ENCODE measurements around the gene PACSIN3. TPM values are rescaled to one million over a fixed set of nuclear protein-coding genes. Genes with fewer than 3 reads are reported as not detected.
"Not testable (repeated sequence)": the region's sequence is repeated elsewhere in the genome, so short reads cannot be mapped to it uniquely, and the experiment has no call there.

Gene PACSIN3
- total and polyA plus RNA-seq, 12 donors, result 49.4 to 211 (median 100) TPM

GRCh38 chr11:47213950-47214565 lies 27.8 kb upstream of the PACSIN3 start:
- H3K9me3 ChIP-seq (replicated peaks in 1 of 3), result no peaks in the 10 kb centered on the region
- TF ChIP-seq CTCF (IDR thresholded peaks at IDR 0.05) (no peak), POLR2A (IDR thresholded peaks at IDR 0.05) (peak; percentile 53 to 80)
- intact Hi-C loops (cut with DNase I), result no loop called here
- H3K4me3 ChIP-seq, result peak overlapping the region in 3 of 4 donors; percentile 28 to 66 (median 44)
- H3K36me3 ChIP-seq (replicated peaks in 1 of 2), result peaks cover 0 to 8% of the 10 kb centered on the region in 2 donors
- H3K27ac ChIP-seq, result peak overlapping the region; percentile 91 to 95 (median 93)
- peaks cover 27% of the 10 kb centered on the region in 2 donors for H3K4me1 ChIP-seq (replicated peaks in 1 of 2)
- peak; percentile 93 to 98 (median 97) for DNase-seq
- H3K27me3 ChIP-seq, result no peaks in the 10 kb centered on the region
- 4 to 16% (median 5%) methylated on average over 10 to 20 of the region's 20 CpGs for WGBS, 4 donors

GRCh38 chr11:47212938-47213337 lies 26.7 kb upstream of the PACSIN3 start:
- H3K27ac ChIP-seq, result no peak overlapping the region
- 90 to 94% (median 93%) methylated on average over 9 to 12 of the region's 12 CpGs for WGBS, 4 donors
- TF ChIP-seq POLR2A (IDR thresholded peaks at IDR 0.05) (no peak), CTCF (IDR thresholded peaks at IDR 0.05) (no peak)
- H3K9me3 ChIP-seq (replicated peaks in 1 of 3), result no peaks in the 10 kb centered on the region
- H3K36me3 ChIP-seq (replicated peaks in 1 of 2), result peaks cover 0 to 3% of the 10 kb centered on the region in 2 donors
- H3K4me1 ChIP-seq (replicated peaks in 1 of 2), result peaks cover 27% of the 10 kb centered on the region in 2 donors
- H3K27me3 ChIP-seq, result no peaks in the 10 kb centered on the region
- H3K4me3 ChIP-seq, result no peak overlapping the region
- DNase-seq, result no peak
- intact Hi-C loops (cut with DNase I), result no loop called here

GRCh38 chr11:47208628-47209027 lies 22.4 kb upstream of the PACSIN3 start:
- WGBS, 4 donors, result 49 to 70% (median 56%) methylated on average over 5 of the region's 5 CpGs
- peaks cover 2% of the 10 kb centered on the region in 2 donors for H3K4me1 ChIP-seq (replicated peaks in 1 of 2)
- peak overlapping the region in 1 of 5 donors; percentile 10 for H3K27ac ChIP-seq
- no peak for TF ChIP-seq CTCF (IDR thresholded peaks at IDR 0.05)
- no peak for TF ChIP-seq POLR2A (IDR thresholded peaks at IDR 0.05)
- no peak overlapping the region for H3K4me3 ChIP-seq
- no peaks in the 10 kb centered on the region for H3K9me3 ChIP-seq (replicated peaks in 1 of 3)
- peak in 1 of 7 donors; percentile 30 for DNase-seq
- no peaks in the 10 kb centered on the region for H3K27me3 ChIP-seq
- no peaks in the 10 kb centered on the region for H3K36me3 ChIP-seq (replicated peaks in 1 of 2)
- intact Hi-C loops (cut with DNase I), result no loop called here

GRCh38 chr11:47208008-47208552 lies 21.8 kb upstream of the PACSIN3 start:
- H3K27me3 ChIP-seq; intact Hi-C loops (cut with DNase I); DNase-seq; H3K4me3 ChIP-seq; H3K27ac ChIP-seq; H3K4me1 ChIP-seq (replicated peaks in 1 of 2); H3K36me3 ChIP-seq (replicated peaks in 1 of 2); H3K9me3 ChIP-seq (replicated peaks in 1 of 3): not testable (repeated sequence)
- 87 to 94% (median 91%) methylated on average over 13 of the region's 13 CpGs for whole genome bisulfite sequencing, 4 donors

GRCh38 chr11:47207459-47207858 lies 21.2 kb upstream of the PACSIN3 start:
- H3K4me1 ChIP-seq (replicated peaks in 1 of 2), result no peaks in the 10 kb centered on the region
- H3K27ac ChIP-seq, result no peak overlapping the region
- H3K36me3 ChIP-seq (replicated peaks in 1 of 2), result no peaks in the 10 kb centered on the region
- H3K27me3 ChIP-seq, result no peaks in the 10 kb centered on the region
- 83 to 93% (median 87%) methylated on average over 6 of the region's 6 CpGs for WGBS, 4 donors
- no peak overlapping the region for H3K4me3 ChIP-seq
- TF ChIP-seq POLR2A (IDR thresholded peaks at IDR 0.05) (no peak), CTCF (IDR thresholded peaks at IDR 0.05) (no peak)
- DNase-seq, result no peak
- intact Hi-C loops (cut with DNase I), result no loop called here
- no peaks in the 10 kb centered on the region for H3K9me3 ChIP-seq (replicated peaks in 1 of 3)

- H3K4me1 ChIP-seq (replicated peaks in 1 of 2); intact Hi-C loops (cut with DNase I); DNase-seq; H3K27me3 ChIP-seq; H3K9me3 ChIP-seq (replicated peaks in 1 of 3); H3K4me3 ChIP-seq; H3K27ac ChIP-seq; H3K36me3 ChIP-seq (replicated peaks in 1 of 2): not testable (repeated sequence)
- WGBS, 4 donors, result 90 to 98% (median 92%) methylated on average over 4 to 5 of the region's 5 CpGs
Measured at GRCh38 chr11:47206577-47206976, 20.3 kb upstream of the PACSIN3 start.
